ENCODE results near the gene IL4I1.
A peak's percentile ranks its signal among the peaks of the same experiment; 100 is the strongest.
"Not testable (repeated sequence)": the region's sequence is repeated elsewhere in the genome, so short reads cannot be mapped to it uniquely, and the experiment has no call there.

The IL4I1 gene

GRCh38 chr19:49896863-49897621, at the start of gene IL4I1:
IL4I1 (minus strand) TSS chr19:49896887; CDS start chr19:49896160, 727 bp downstream.
- no peak for DNase-seq (ENCODE audit: low read depth, low spot score)

GRCh38 chr19:49946415-49946814, 49.7 kb upstream of the IL4I1 start:
- DNase-seq (ENCODE audit: low read depth, low spot score), result no peak

- not testable (repeated sequence) for DNase-seq (ENCODE audit: low read depth, low spot score)
These were observed 47.9 kb upstream of the IL4I1 start for GRCh38 chr19:49944567-49944966.

- no peak for DNase-seq (ENCODE audit: low read depth, low spot score)
These were observed 43.8 kb upstream of the IL4I1 start for GRCh38 chr19:49940482-49940791.

- DNase-seq (ENCODE audit: low read depth, low spot score), result no peak
These were observed 43.2 kb upstream of the IL4I1 start for GRCh38 chr19:49939721-49940481.

- DNase-seq (ENCODE audit: low read depth, low spot score), result no peak
These were observed 42.0 kb upstream of the IL4I1 start for GRCh38 chr19:49938662-49939061.

GRCh38 chr19:49937750-49938381, 41.2 kb upstream of the IL4I1 start:
- no peak for DNase-seq (ENCODE audit: low read depth, low spot score)

GRCh38 chr19:49936549-49936948, 39.9 kb upstream of the IL4I1 start:
- DNase-seq (ENCODE audit: low read depth, low spot score), result no peak

- DNase-seq (ENCODE audit: low read depth, low spot score), result no peak
These were observed 37.0 kb upstream of the IL4I1 start for GRCh38 chr19:49933643-49934042.

GRCh38 chr19:49932731-49933131, 36.0 kb upstream of the IL4I1 start:
- DNase-seq (ENCODE audit: low read depth, low spot score), result no peak

GRCh38 chr19:49932041-49932451, 35.4 kb upstream of the IL4I1 start:
- no peak for DNase-seq (ENCODE audit: low read depth, low spot score)

GRCh38 chr19:49931293-49932040, 34.8 kb upstream of the IL4I1 start:
- no peak for DNase-seq (ENCODE audit: low read depth, low spot score)

GRCh38 chr19:49930483-49931011, 33.9 kb upstream of the IL4I1 start:
- DNase-seq (ENCODE audit: low read depth, low spot score), result no peak

GRCh38 chr19:49929611-49930482, 33.2 kb upstream of the IL4I1 start:
- DNase-seq (ENCODE audit: low read depth, low spot score), result peak; percentile 88

- peak; percentile 65 for DNase-seq (ENCODE audit: low read depth, low spot score)
These were observed 32.5 kb upstream of the IL4I1 start, which contains the start of the genes ATF5 and NUP62 for GRCh38 chr19:49929121-49929610. ATF5 (plus strand) TSS chr19:49929205; CDS start chr19:49930851, 1,646 bp downstream. NUP62 (minus strand) TSS chr19:49929504; CDS start chr19:49909807, 19,697 bp downstream.

- DNase-seq (ENCODE audit: low read depth, low spot score), result no peak
These were observed 31.0 kb upstream of the IL4I1 start for GRCh38 chr19:49927526-49928264.

- no peak for DNase-seq (ENCODE audit: low read depth, low spot score)
These were observed 29.8 kb upstream of the IL4I1 start for GRCh38 chr19:49926515-49926914.

GRCh38 chr19:49925486-49925885, 28.8 kb upstream of the IL4I1 start:
- DNase-seq (ENCODE audit: low read depth, low spot score), result no peak

GRCh38 chr19:49924881-49925210, 28.2 kb upstream of the IL4I1 start:
- not testable (repeated sequence) for DNase-seq (ENCODE audit: low read depth, low spot score)

Measured in smooth muscle cell of the brain vasculature (primary cell).